ENCODE results near the gene FRMD4A.

The FRMD4A gene

DNA sequence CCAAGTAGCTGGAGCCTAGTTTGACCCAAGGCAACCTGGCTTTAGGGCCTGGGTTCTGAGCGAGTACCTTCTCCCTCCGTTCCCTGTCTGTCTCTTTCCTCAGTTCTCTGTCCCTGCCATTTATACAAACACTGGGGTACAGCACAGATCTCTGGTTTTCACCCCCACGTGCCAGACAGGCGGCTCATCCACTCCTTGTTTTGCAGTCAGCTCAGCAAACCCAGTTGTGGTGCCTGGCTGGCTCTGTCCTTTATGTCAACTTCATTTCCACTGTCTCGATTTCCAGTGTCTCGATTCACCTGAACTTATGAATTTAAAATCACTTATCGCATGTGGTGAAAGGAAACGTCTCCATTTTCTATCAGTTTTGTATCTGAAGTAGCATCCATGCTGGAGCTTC is 230.8 kb downstream of the FRMD4A start:
- ChIA-PET CTCF (interaction anchor here (1.4 kb wide), 1 partner anchor 10 kb away, joined by 3 read pairs; no protein-coding TSS in a partner anchor), POLR2A (interaction anchor here (1.2 kb wide), 1 partner anchor 25 kb away, joined by 3 read pairs; no protein-coding TSS in a partner anchor)
- TF ChIP-seq FOXM1 (IDR thresholded peaks at IDR 0.05; ENCODE audit: borderline replicate concordance) = no peak
- TF ChIP-seq ARNT (IDR thresholded peaks at IDR 0.05) = no peak
- no peak for TF ChIP-seq HDGF (IDR thresholded peaks at IDR 0.05; ENCODE audit: borderline replicate concordance)
- no peak for TF ChIP-seq NFRKB (IDR thresholded peaks at IDR 0.05)
- TF ChIP-seq BHLHE40 (IDR thresholded peaks at IDR 0.05; ENCODE audit: borderline replicate concordance) = no peak
- TF ChIP-seq SP1 (IDR thresholded peaks at IDR 0.05) = no peak
- no peak for TF ChIP-seq FOXK2 (IDR thresholded peaks at IDR 0.05)
- no peak for TF ChIP-seq L3MBTL2 (conservative IDR thresholded peaks at IDR 0.05)
- no peak for TF ChIP-seq FOXA1 (IDR thresholded peaks at IDR 0.05)
- DNase-seq (ENCODE audit: extremely low spot score) = no peak

DNA sequence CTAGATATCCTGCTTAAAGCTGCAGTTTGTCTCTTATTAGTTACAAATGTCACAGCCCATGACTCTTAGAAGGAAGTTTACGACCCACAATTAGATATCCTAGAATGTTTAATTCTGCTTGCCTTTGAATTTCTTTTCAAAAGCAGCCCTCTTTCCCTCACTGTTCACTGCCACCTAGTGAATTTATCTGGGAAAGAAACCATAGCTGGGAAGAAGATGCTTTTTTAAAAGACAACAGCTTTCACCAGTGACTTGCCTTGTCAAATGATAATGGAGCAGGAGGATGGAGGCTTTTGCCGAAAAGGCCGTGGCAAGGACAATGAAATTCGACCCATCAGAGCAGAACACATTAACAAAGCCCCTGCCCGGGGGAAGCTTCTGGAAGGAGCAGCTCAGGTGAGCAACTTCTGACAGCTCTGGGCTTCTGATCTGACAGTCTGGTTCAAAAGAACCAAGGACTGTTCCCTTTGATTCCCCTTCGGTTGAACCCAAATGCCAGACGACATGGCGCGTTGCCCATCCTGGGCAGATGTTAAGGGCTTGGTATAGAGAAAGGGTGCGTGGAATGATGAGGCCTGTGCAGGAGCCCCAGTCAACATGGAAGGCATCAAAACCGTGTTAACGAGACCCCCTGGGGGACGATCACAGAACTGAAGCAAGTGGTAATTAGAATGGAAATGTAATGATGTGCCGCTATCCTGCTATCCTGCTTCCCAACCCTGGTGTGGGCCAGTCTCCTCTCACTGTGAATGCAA is 236.8 kb downstream of the FRMD4A start:
- CTCF ChIA-PET = interaction anchor here (1.2 kb wide), 1 partner anchor 307 kb away, joined by 4 read pairs; no protein-coding TSS in a partner anchor
- POLR2A ChIA-PET = interaction anchor here (0.6 kb wide), 1 partner anchor 11 kb away, joined by 3 read pairs; no protein-coding TSS in a partner anchor
- no peak for DNase-seq (ENCODE audit: extremely low spot score)
- no peak for TF ChIP-seq ZNF384 (IDR thresholded peaks at IDR 0.05)
- TF ChIP-seq SP1 (IDR thresholded peaks at IDR 0.05) = no peak
- TF ChIP-seq SUZ12 (IDR thresholded peaks at IDR 0.05) = no peak
- no peak for TF ChIP-seq ELF4 (IDR thresholded peaks at IDR 0.05)
- TF ChIP-seq BHLHE40 (IDR thresholded peaks at IDR 0.05; ENCODE audit: borderline replicate concordance) = no peak
- no peak for TF ChIP-seq TARDBP (IDR thresholded peaks at IDR 0.05)
- no peak for TF ChIP-seq ARNT (IDR thresholded peaks at IDR 0.05)
- no peak for TF ChIP-seq FOXK2 (IDR thresholded peaks at IDR 0.05)
- TF ChIP-seq HDGF (IDR thresholded peaks at IDR 0.05; ENCODE audit: borderline replicate concordance) = no peak

DNA sequence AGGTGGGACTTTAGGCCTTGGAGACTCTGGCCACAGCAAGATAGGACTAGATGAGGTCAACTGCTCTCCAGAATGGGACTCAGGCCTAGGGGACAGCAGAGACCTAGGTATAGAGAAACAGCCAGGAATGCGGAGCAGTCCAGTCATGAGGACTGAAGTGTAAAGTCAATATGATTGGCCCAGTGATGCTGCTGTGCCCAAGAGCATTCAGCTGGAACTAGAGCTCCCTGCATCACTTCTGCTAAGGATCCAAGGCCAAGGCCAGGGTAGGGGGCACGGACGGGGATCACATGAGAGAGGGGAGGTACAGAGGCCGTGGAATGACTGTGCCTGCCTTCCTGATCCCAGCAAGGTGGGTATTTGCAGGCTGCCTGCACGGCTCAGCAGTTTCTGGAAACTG is 237.9 kb downstream of the FRMD4A start:
- DNase-seq (ENCODE audit: extremely low spot score) = no peak
- ChIA-PET POLR2A (no interaction called here), CTCF (no interaction called here)
- TF ChIP-seq CTBP1 (IDR thresholded peaks at IDR 0.05; ENCODE audit: borderline replicate concordance) = no peak
- TF ChIP-seq SUZ12 (IDR thresholded peaks at IDR 0.05) = no peak
- TF ChIP-seq BHLHE40 (IDR thresholded peaks at IDR 0.05; ENCODE audit: borderline replicate concordance) = no peak
- TF ChIP-seq FOXK2 (IDR thresholded peaks at IDR 0.05) = no peak

DNA sequence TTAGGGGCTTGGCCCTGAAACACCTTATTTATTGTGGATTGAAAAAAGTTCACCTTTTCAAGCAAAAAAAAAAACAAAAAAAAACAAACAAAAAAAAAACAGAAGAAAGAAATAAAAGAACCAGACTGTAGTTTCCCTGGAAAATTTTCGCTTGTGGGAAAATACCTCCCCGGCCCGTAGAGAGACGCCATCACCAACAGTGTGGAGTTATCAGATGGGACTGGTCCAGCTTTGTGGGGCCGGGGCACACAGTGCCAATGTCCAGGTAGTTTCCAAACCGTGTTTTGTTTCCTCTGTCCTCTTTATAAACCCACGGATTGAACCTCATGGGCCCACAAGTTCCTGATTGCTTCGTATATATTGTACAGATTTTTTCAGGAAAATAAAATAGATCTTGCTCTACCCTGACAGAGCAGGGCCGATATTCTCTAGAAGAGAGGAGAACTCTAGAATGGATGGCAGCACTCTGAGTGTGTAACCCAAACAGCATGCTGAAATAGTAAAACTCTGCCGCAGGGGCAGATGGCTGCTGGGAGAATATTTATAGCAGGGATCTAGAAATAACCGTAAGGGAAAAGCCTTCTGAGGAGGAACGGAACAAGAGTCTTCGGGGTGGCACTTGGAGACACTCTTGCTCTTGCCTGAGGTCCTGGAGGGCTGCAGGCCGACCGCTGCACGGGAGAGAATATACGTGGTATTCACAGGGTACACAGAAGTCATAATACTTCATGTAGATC is 241.0 kb downstream of the FRMD4A start:
- CTCF ChIA-PET = no interaction called here
- TF ChIP-seq SP1 (IDR thresholded peaks at IDR 0.05) (no peak), SUZ12 (IDR thresholded peaks at IDR 0.05) (no peak)
- DNase-seq (ENCODE audit: extremely low spot score) = no peak
- POLR2A ChIA-PET = no interaction called here

GRCh38 chr10:14087566-14087965 is 243.2 kb downstream of the FRMD4A start:
- no peak for TF ChIP-seq LEF1 (IDR thresholded peaks at IDR 0.05; ENCODE audit: borderline replicate concordance)
- TF ChIP-seq CTBP1 (IDR thresholded peaks at IDR 0.05; ENCODE audit: borderline replicate concordance) = no peak
- TF ChIP-seq, protein P1, sequence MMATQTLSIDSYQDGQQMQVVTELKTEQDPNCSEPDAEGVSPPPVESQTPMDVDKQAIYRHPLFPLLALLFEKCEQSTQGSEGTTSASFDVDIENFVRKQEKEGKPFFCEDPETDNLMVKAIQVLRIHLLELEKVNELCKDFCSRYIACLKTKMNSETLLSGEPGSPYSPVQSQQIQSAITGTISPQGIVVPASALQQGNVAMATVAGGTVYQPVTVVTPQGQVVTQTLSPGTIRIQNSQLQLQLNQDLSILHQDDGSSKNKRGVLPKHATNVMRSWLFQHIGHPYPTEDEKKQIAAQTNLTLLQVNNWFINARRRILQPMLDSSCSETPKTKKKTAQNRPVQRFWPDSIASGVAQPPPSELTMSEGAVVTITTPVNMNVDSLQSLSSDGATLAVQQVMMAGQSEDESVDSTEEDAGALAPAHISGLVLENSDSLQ (IDR thresholded peaks at IDR 0.05) = peak; percentile 55
- TF ChIP-seq HDGF (IDR thresholded peaks at IDR 0.05; ENCODE audit: borderline replicate concordance) = no peak
- no peak for TF ChIP-seq SP1 (IDR thresholded peaks at IDR 0.05)
- POLR2A ChIA-PET = no interaction called here
- CTCF ChIA-PET = no interaction called here
- no peak for DNase-seq (ENCODE audit: extremely low spot score)

GRCh38 chr10:14086596-14086995 is 244.1 kb downstream of the FRMD4A start:
- TF ChIP-seq HDGF (IDR thresholded peaks at IDR 0.05; ENCODE audit: borderline replicate concordance) = no peak
- no peak for TF ChIP-seq CTBP1 (IDR thresholded peaks at IDR 0.05; ENCODE audit: borderline replicate concordance)
- TF ChIP-seq BHLHE40 (IDR thresholded peaks at IDR 0.05; ENCODE audit: borderline replicate concordance) = no peak
- TF ChIP-seq FOXA1 (IDR thresholded peaks at IDR 0.05) = no peak
- no peak for TF ChIP-seq NFRKB (IDR thresholded peaks at IDR 0.05)
- TF ChIP-seq L3MBTL2 (conservative IDR thresholded peaks at IDR 0.05) = no peak
- no peak for TF ChIP-seq LEF1 (IDR thresholded peaks at IDR 0.05; ENCODE audit: borderline replicate concordance)
- TF ChIP-seq ELF4 (IDR thresholded peaks at IDR 0.05) = no peak
- no peak for TF ChIP-seq TARDBP (IDR thresholded peaks at IDR 0.05)
- no peak for TF ChIP-seq FOXM1 (IDR thresholded peaks at IDR 0.05; ENCODE audit: borderline replicate concordance)
- TF ChIP-seq, protein P1 (IDR thresholded peaks at IDR 0.05) = no peak
- no peak for TF ChIP-seq ARNT (IDR thresholded peaks at IDR 0.05)
- no peak for TF ChIP-seq ZNF384 (IDR thresholded peaks at IDR 0.05)
- TF ChIP-seq SP1 (IDR thresholded peaks at IDR 0.05) = no peak
- no peak for TF ChIP-seq FOXK2 (IDR thresholded peaks at IDR 0.05)
- TF ChIP-seq SUZ12 (IDR thresholded peaks at IDR 0.05) = no peak
- no peak for DNase-seq (ENCODE audit: extremely low spot score)
- ChIA-PET POLR2A (no interaction called here), CTCF (no interaction called here)

DNA sequence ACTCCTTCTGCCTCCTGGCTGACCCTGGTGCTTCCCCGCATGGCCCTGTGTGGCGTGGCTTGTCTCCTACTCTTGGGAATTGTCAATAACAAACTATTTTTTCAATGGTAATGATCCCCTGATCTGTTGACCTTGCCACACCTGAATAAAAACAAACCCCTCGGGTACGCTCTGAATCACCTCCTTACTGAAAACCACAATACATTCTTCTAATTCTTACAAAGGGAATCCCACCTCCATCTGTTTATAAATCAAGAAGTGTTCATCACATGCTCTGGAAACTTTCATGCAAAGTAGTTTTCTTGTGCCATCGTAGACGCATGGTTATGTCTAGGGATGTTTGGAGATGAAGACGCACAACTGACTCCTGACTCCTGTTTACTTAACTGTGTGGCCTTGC is 245.8 kb downstream of the FRMD4A start:
- DNase-seq (ENCODE audit: extremely low spot score) = no peak
- CTCF ChIA-PET = no interaction called here
- POLR2A ChIA-PET = no interaction called here
- TF ChIP-seq LEF1 (IDR thresholded peaks at IDR 0.05; ENCODE audit: borderline replicate concordance) = no peak
- no peak for TF ChIP-seq ZNF384 (IDR thresholded peaks at IDR 0.05)
- TF ChIP-seq ELF4 (IDR thresholded peaks at IDR 0.05) = no peak
- no peak for TF ChIP-seq ARNT (IDR thresholded peaks at IDR 0.05)
- TF ChIP-seq L3MBTL2 (conservative IDR thresholded peaks at IDR 0.05) = no peak
- no peak for TF ChIP-seq NFRKB (IDR thresholded peaks at IDR 0.05)
- no peak for TF ChIP-seq FOXA1 (IDR thresholded peaks at IDR 0.05)
- no peak for TF ChIP-seq CTBP1 (IDR thresholded peaks at IDR 0.05; ENCODE audit: borderline replicate concordance)
- no peak for TF ChIP-seq SP1 (IDR thresholded peaks at IDR 0.05)
- no peak for TF ChIP-seq BHLHE40 (IDR thresholded peaks at IDR 0.05; ENCODE audit: borderline replicate concordance)
- no peak for TF ChIP-seq FOXM1 (IDR thresholded peaks at IDR 0.05; ENCODE audit: borderline replicate concordance)
- TF ChIP-seq HDGF (IDR thresholded peaks at IDR 0.05; ENCODE audit: borderline replicate concordance) = no peak
- no peak for TF ChIP-seq SUZ12 (IDR thresholded peaks at IDR 0.05)
- TF ChIP-seq, protein P1 (IDR thresholded peaks at IDR 0.05) = no peak
- TF ChIP-seq TARDBP (IDR thresholded peaks at IDR 0.05) = no peak
